ENCODE data around the gene MYO18A. TPM values are rescaled to one million over a fixed set of nuclear protein-coding genes. Genes with fewer than 3 reads are reported as not detected.
A peak's percentile ranks its signal among the peaks of the same experiment; 100 is the strongest.

Gene MYO18A
- total RNA-seq, 2 donors from 2014 or later: 34.6 to 80.5 TPM

DNA sequence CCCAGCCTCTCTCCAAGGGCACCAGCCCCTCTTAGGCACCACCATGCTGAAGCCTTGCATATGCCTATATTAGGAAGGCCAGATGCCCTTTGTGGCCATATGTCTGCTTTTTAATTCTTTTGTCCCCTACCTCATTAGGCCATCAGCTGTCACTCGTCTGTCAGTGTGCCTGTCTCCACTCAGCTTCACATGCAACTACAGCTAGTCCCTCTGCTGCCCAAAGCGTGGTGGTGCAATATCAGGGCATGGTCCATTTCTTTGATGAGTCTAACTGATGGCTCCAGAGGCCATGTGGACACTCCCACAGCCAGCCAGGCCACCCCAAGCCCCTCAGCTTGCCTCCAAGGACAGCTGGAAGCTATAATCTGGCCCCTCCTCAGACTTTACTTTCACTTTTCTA lies 36.3 kb downstream of the MYO18A start:
- no peaks in the 10 kb centered on the region for H3K27me3 ChIP-seq (replicated peaks; ENCODE audit: insufficient read depth)
- no peak overlapping the region for H3K4me3 ChIP-seq
- no peaks in the 10 kb centered on the region for H3K9me3 ChIP-seq
- H3K27ac ChIP-seq: no peak overlapping the region
- intact Hi-C loops (cut with DNase I): no loop called here
- no peaks in the 10 kb centered on the region for H3K36me3 ChIP-seq
- WGBS: 89% methylated on average over 2 of the region's 2 CpGs
- DNase-seq (ENCODE audit: low spot score): no peak
- peaks cover 7% of the 10 kb centered on the region for H3K4me1 ChIP-seq (replicated peaks)
- TF ChIP-seq POLR2A (IDR thresholded peaks at IDR 0.05) (no peak), POLR2AphosphoS5 (IDR thresholded peaks at IDR 0.05) (no peak)

DNA sequence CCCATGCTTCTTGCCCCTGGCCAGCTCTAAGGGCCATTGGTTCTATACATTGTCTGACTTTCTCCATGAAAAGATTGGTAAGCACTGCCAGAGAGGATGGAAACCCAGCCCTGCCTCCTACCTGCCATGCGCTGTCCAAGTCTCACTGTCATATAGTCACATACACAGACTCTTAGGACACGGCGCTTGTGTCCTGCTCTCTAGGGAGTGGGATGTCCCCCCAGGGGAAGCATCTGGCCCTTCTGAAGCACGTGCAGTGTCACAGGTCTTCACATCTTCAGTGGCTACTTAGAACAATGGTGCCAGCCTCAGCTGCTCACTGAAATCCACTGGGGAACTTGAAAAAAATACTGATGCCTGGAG lies 38.7 kb downstream of the MYO18A start:
- H3K4me1 ChIP-seq (replicated peaks): peaks cover 8% of the 10 kb centered on the region
- no peak for TF ChIP-seq POLR2A (IDR thresholded peaks at IDR 0.05)
- TF ChIP-seq, protein P1, sequence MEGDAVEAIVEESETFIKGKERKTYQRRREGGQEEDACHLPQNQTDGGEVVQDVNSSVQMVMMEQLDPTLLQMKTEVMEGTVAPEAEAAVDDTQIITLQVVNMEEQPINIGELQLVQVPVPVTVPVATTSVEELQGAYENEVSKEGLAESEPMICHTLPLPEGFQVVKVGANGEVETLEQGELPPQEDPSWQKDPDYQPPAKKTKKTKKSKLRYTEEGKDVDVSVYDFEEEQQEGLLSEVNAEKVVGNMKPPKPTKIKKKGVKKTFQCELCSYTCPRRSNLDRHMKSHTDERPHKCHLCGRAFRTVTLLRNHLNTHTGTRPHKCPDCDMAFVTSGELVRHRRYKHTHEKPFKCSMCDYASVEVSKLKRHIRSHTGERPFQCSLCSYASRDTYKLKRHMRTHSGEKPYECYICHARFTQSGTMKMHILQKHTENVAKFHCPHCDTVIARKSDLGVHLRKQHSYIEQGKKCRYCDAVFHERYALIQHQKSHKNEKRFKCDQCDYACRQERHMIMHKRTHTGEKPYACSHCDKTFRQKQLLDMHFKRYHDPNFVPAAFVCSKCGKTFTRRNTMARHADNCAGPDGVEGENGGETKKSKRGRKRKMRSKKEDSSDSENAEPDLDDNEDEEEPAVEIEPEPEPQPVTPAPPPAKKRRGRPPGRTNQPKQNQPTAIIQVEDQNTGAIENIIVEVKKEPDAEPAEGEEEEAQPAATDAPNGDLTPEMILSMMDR (IDR thresholded peaks at IDR 0.05): no peak
- no peak for TF ChIP-seq POLR2AphosphoS5 (IDR thresholded peaks at IDR 0.05)
- intact Hi-C loops (cut with DNase I): no loop called here
- no peaks in the 10 kb centered on the region for H3K27me3 ChIP-seq (replicated peaks; ENCODE audit: insufficient read depth)
- no peaks in the 10 kb centered on the region for H3K36me3 ChIP-seq
- no peaks in the 10 kb centered on the region for H3K9me3 ChIP-seq
- no peak overlapping the region for H3K4me3 ChIP-seq
- WGBS: 82% methylated on average over 4 of the region's 4 CpGs
- no peak for DNase-seq (ENCODE audit: low spot score)
- H3K27ac ChIP-seq: no peak overlapping the region

DNA sequence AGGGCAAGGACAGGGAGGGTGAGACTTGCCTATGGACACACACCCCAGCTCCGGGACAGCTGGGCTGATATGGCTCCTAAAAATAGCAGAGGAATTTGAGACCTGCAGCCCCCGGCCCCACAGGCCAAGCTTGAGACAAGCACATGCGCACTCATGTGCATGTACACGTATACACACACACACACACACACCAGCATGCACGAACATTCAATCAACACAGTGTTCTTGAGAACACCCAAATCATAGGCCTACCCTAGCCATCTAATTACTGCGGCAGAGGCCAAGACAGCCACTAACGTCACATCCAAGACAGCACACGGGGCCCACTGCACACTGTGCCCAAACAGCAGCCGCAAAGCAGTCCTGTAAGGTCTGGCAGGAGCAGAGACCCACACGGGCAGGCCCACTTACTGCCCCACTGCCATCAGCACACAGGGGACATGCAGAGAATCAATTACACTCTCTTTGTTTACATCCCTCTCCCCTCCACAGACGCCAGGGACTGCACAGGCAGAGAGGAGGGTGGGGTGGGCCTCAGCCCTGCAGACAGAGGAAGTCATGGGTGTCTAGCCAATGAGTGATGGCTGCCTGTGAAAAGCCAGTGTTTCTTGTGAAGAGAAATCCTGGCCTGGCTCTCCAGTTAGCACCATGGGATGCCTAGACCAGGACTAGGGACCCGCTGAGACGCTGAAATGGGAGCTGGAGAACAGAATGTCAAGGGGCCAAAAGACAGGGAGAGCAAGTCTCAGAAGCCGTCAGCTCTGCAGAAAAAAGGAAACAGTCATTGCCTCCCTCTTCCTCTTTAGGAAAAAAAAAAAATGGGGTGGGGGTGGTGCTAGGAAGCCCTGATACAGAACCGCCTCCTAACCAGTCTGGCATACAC lies 39.3 kb downstream of the MYO18A start:
- no peaks in the 10 kb centered on the region for H3K27me3 ChIP-seq (replicated peaks; ENCODE audit: insufficient read depth)
- 43% methylated on average over 15 of the region's 15 CpGs for WGBS
- no peaks in the 10 kb centered on the region for H3K9me3 ChIP-seq
- H3K36me3 ChIP-seq: no peaks in the 10 kb centered on the region
- H3K4me1 ChIP-seq (replicated peaks): peaks cover 8% of the 10 kb centered on the region
- no peak for TF ChIP-seq POLR2A (IDR thresholded peaks at IDR 0.05)
- TF ChIP-seq, protein P1 (IDR thresholded peaks at IDR 0.05): no peak
- no peak for TF ChIP-seq POLR2AphosphoS5 (IDR thresholded peaks at IDR 0.05)
- H3K4me3 ChIP-seq: peak overlapping the region; percentile 15 to 18
- intact Hi-C loops (cut with DNase I): no loop called here
- DNase-seq (ENCODE audit: low spot score): no peak
- peak overlapping the region; percentile 23 to 57 for H3K27ac ChIP-seq

DNA sequence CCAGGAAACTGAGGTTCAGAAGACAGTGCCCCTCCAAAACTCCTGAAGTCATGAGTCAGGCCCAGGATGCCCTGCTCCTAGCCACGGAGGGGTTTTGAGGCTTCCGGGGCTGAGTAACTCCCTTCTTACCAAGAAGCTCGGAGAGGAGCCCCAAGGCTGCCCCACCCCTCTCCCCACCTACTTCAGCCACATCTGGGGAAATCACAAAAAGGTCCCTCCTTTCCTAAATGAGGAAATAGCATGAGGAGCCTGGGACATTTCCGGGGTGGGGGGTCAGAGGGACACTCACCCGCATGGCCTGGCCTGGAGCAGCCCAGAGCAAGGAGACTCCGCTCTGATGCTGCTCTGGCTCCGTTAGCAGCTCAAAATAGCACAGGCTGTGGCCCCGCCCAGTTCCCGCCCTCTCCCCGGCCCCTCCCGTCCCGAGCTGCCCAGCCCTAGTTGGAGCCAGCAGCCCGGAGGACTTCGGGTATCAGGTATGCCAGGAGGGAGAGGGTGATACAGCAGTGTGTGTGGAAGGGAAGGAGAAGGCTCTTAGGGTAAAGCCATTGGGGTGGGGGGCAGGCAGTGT lies 40.1 kb downstream of the MYO18A start:
- DNase-seq (ENCODE audit: low spot score): peak; percentile 55
- peak overlapping the region; percentile 15 to 18 for H3K4me3 ChIP-seq
- WGBS: 6% methylated on average over 14 of the region's 14 CpGs

More for the DNA sequence above, 40.1 kb downstream of the MYO18A start:
- TF ChIP-seq POLR2A (IDR thresholded peaks at IDR 0.05) (no peak), POLR2AphosphoS5 (IDR thresholded peaks at IDR 0.05) (peak; percentile 44)
- TF ChIP-seq, protein P1 (IDR thresholded peaks at IDR 0.05): no peak
- intact Hi-C loops (cut with DNase I): no loop called here
- peak overlapping the region; percentile 23 to 57 for H3K27ac ChIP-seq
- no peaks in the 10 kb centered on the region for H3K27me3 ChIP-seq (replicated peaks; ENCODE audit: insufficient read depth)
- H3K4me1 ChIP-seq (replicated peaks): peaks cover 8% of the 10 kb centered on the region
- no peaks in the 10 kb centered on the region for H3K36me3 ChIP-seq
- no peaks in the 10 kb centered on the region for H3K9me3 ChIP-seq

Data from prostate gland (tissue), 2 donors.